ENCODE results near the gene GATC. TPM values are rescaled to one million over a fixed set of nuclear protein-coding genes. Genes with fewer than 3 reads are reported as not detected.
"Not testable (repeated sequence)": the region's sequence is repeated elsewhere in the genome, so short reads cannot be mapped to it uniquely, and the experiment has no call there.

GATC gene
- total and polyA plus RNA-seq, 2 experiments from 2014 or later = 12.7 to 19.3 TPM

DNA sequence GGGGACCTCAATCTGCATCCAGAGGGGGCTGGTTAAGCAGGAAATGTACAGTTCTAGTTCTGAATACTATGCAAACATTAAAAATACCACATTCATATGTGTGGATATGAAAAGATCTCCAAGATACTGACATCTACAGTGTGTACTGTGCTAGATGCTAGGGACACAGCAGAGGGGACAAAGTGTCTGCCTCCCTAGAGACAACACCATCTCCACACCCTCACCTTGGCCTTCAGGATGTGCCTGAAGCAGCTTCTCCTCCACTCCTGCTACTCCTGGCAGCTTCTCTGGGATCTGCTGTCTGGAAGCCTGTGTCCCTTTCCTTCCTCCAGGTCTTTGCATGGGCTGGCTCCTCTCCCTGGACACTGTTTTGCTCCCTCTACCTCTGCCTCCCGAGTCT, 34.0 kb downstream of the GATC start:
- H3K27me3 ChIP-seq = no peaks in the 10 kb centered on the region
- no peaks in the 10 kb centered on the region for H3K4me1 ChIP-seq (ENCODE audit: low read depth)
- DNase-seq (ENCODE audit: low read depth in 1 of 2, low spot score in 1 of 2) = no peak
- H3K36me3 ChIP-seq = no peaks in the 10 kb centered on the region
- H3K9me3 ChIP-seq (ENCODE audit: low read depth) = no peaks in the 10 kb centered on the region
- no peak overlapping the region for H3K27ac ChIP-seq
- H3K4me3 ChIP-seq = no peak overlapping the region
- TF ChIP-seq, protein P1, sequence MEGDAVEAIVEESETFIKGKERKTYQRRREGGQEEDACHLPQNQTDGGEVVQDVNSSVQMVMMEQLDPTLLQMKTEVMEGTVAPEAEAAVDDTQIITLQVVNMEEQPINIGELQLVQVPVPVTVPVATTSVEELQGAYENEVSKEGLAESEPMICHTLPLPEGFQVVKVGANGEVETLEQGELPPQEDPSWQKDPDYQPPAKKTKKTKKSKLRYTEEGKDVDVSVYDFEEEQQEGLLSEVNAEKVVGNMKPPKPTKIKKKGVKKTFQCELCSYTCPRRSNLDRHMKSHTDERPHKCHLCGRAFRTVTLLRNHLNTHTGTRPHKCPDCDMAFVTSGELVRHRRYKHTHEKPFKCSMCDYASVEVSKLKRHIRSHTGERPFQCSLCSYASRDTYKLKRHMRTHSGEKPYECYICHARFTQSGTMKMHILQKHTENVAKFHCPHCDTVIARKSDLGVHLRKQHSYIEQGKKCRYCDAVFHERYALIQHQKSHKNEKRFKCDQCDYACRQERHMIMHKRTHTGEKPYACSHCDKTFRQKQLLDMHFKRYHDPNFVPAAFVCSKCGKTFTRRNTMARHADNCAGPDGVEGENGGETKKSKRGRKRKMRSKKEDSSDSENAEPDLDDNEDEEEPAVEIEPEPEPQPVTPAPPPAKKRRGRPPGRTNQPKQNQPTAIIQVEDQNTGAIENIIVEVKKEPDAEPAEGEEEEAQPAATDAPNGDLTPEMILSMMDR (IDR thresholded peaks at IDR 0.05; ENCODE audit: low read depth, low read length) = no peak

GRCh38 chr12:120481022-120481767, 35.0 kb downstream of the GATC start:
- TF ChIP-seq, protein P1 (IDR thresholded peaks at IDR 0.05; ENCODE audit: low read depth, low read length) = no peak
- no peaks in the 10 kb centered on the region for H3K4me1 ChIP-seq (ENCODE audit: low read depth)
- no peak overlapping the region for H3K27ac ChIP-seq
- H3K4me3 ChIP-seq = no peak overlapping the region
- no peaks in the 10 kb centered on the region for H3K36me3 ChIP-seq
- no peaks in the 10 kb centered on the region for H3K9me3 ChIP-seq (ENCODE audit: low read depth)
- no peak for DNase-seq (ENCODE audit: low read depth in 1 of 2, low spot score in 1 of 2)
- H3K27me3 ChIP-seq = no peaks in the 10 kb centered on the region

DNA sequence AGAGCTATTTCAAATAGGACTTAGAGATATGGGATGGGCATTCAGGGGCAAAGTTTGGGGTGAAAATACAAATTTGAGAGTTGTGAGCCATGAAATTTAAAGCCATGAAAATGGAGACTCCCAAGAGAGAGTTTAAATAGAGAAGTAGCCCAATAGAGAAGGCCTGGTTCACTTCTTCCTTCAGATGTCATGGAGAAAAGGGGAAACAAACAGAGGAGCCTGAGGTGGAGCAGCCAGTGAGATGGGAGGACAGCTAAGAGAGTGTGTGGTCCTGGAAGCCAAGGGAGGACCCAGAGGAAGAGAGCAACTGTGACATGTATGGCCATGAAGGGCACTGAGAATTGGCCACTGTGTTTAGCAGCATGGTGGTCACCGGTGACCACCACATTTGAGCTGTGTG, 37.4 kb downstream of the GATC start:
- Histone ChIP-seq H3K27me3 (no peaks in the 10 kb centered on the region), H3K9me3 (ENCODE audit: low read depth) (no peaks in the 10 kb centered on the region), H3K4me3 (no peak overlapping the region), H3K27ac (no peak overlapping the region), H3K36me3 (no peaks in the 10 kb centered on the region), H3K4me1 (ENCODE audit: low read depth) (peaks cover 4% of the 10 kb centered on the region)
- TF ChIP-seq, protein P1 (IDR thresholded peaks at IDR 0.05; ENCODE audit: low read depth, low read length) = no peak
- no peak for DNase-seq (ENCODE audit: low read depth in 1 of 2, low spot score in 1 of 2)

- H3K4me3 ChIP-seq = no peak overlapping the region
- peaks cover 4% of the 10 kb centered on the region for H3K4me1 ChIP-seq (ENCODE audit: low read depth)
- TF ChIP-seq, protein P1 (IDR thresholded peaks at IDR 0.05; ENCODE audit: low read depth, low read length) = no peak
- no peak for DNase-seq (ENCODE audit: low read depth in 1 of 2, low spot score in 1 of 2)
- no peaks in the 10 kb centered on the region for H3K36me3 ChIP-seq
- no peaks in the 10 kb centered on the region for H3K27me3 ChIP-seq
- H3K9me3 ChIP-seq (ENCODE audit: low read depth) = no peaks in the 10 kb centered on the region
- H3K27ac ChIP-seq = no peak overlapping the region
These were observed 40.0 kb downstream of the GATC start for GRCh38 chr12:120485961-120486881.

DNA sequence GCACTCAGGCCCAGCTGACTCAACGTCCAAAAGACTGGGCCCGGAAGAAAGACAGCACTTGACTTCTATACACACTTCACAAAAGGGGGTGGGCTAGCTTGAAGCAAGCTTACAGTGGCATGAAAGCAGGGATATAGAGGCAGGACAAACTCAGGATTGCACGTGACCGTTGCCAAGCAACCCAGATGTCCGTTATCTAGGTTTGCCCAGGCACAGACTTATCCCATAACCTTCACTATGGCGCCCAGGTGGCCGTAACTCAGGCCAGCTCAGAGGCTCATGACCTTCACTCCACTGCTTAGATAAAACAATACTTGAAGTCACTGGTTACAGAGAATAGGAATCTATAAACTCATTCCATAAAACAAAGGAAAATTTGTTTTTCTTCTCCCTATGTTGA, 41.3 kb downstream of the GATC start:
- H3K27me3 ChIP-seq = not testable (repeated sequence)

More for the DNA sequence above, 41.3 kb downstream of the GATC start:
- not testable (repeated sequence) for H3K36me3 ChIP-seq; H3K4me3 ChIP-seq; H3K4me1 ChIP-seq (ENCODE audit: low read depth); H3K9me3 ChIP-seq (ENCODE audit: low read depth)
- peak overlapping the region; percentile 47 for H3K27ac ChIP-seq
- DNase-seq (ENCODE audit: low read depth in 1 of 2, low spot score in 1 of 2) = peak; percentile 14 to 42
